GM12878 (cell line): ENCODE results near the gene CDC45.

Source experiments
- ATF3 ChIP-seq: IDR thresholded peaks from 2 replicates; pipeline ENCODE4 v1.6.1; 2011; ENCODE audit warnings: low read depth, mild to moderate bottlenecking, low read length, moderate library complexity, borderline replicate concordance; ENCODE audit errors: extremely low read depth
- BRCA1 ChIP-seq: IDR thresholded peaks from 2 replicates; pipeline ENCODE4 v1.6.1; 2011; ENCODE audit warnings: low read depth, low read length, improper control_type of control experiment
- CEBPB ChIP-seq, 2 experiments: fragments of 150-350 bp in 1 of 2; IDR thresholded peaks; 2 replicates each; pipeline ENCODE4 v1.6.1; 2012 to 2014; ENCODE audit warnings: low read depth in 2 of 2, low read length in 2 of 2, borderline replicate concordance in 1 of 2, inconsistent platforms in 1 of 2
- CHD2 ChIP-seq: IDR thresholded peaks from 2 replicates; pipeline ENCODE4 v1.6.1; 2011; ENCODE audit warnings: low read depth, low read length, improper control_type of control experiment, borderline replicate concordance
- CTCF ChIP-seq, 3 experiments: IDR thresholded peaks in 2 of 3; conservative IDR thresholded peaks in 1 of 3; 2 replicates each; pipeline ENCODE4 v1.5.1; 2011; ENCODE audit warnings: low read depth in 3 of 3, low read length in 3 of 3, mild to moderate bottlenecking in 3 of 3, control low read depth in 2 of 3, moderate library complexity in 2 of 3, inconsistent platforms in 1 of 3, mixed read lengths in 1 of 3; ENCODE audit not compliant: control insufficient read depth in 2 of 3, insufficient read depth in 1 of 3; ENCODE audit errors: extremely low read depth in 1 of 3
- EZH2 ChIP-seq: IDR thresholded peaks from 2 replicates; pipeline ENCODE4 v1.6.1; 2012; ENCODE audit warnings: low read depth, mild to moderate bottlenecking, control low read depth, inconsistent platforms, low read length, borderline replicate concordance; ENCODE audit not compliant: control insufficient read depth
- MAX ChIP-seq: IDR thresholded peaks from 2 replicates; pipeline ENCODE4 v1.6.1; 2012; ENCODE audit warnings: low read depth, low read length, improper control_type of control experiment
- POLR2A ChIP-seq: IDR thresholded peaks from 2 replicates; pipeline ENCODE4 v1.6.1; 2011; ENCODE audit warnings: low read depth, mild to moderate bottlenecking, low read length
- POLR2AphosphoS5 ChIP-seq: IDR thresholded peaks from 2 replicates; pipeline ENCODE4 v1.6.1; 2011; ENCODE audit warnings: mild to moderate bottlenecking, low read length, inconsistent platforms
- RAD21 ChIP-seq: IDR thresholded peaks from 2 replicates; pipeline ENCODE4 v1.6.1; 2011; ENCODE audit warnings: mild to moderate bottlenecking, low read depth, low read length, moderate library complexity; ENCODE audit not compliant: insufficient read depth
- ZBTB11 ChIP-seq: fragments of 450-650 bp; formaldehyde crosslinking; IDR thresholded peaks from 2 replicates; pipeline ENCODE4 v1.5.0; 2022; ENCODE audit warnings: mild to moderate bottlenecking, missing genetic modification characterization
- ZBTB33 ChIP-seq: fragments of 450-650 bp; IDR thresholded peaks from 2 replicates; pipeline ENCODE4 v1.6.1; 2017; ENCODE audit warnings: mild to moderate bottlenecking
- ZNF207 ChIP-seq: fragments of 450-650 bp; IDR thresholded peaks from 2 replicates; pipeline ENCODE4 v1.6.1; 2014; ENCODE audit warnings: antibody characterized with exemption, mild to moderate bottlenecking, borderline replicate concordance

GRCh38 chr22:19470010-19470409, 9.7 kb upstream of the CDC45 start:
- TF ChIP-seq POLR2A (no peak), POLR2AphosphoS5 (no peak), ZNF207 (no peak), CTCF (IDR thresholded peaks at IDR 0.05 in 2 of 3, conservative IDR thresholded peaks at IDR 0.05 in 1 of 3; ENCODE audit: control insufficient read depth in 2 of 3, extremely low read depth in 1 of 3, insufficient read depth in 1 of 3, low read depth in 3 of 3, low read length in 3 of 3) (no peak), RAD21 (no peak), MAX (no peak), ZBTB33 (no peak), CEBPB (IDR thresholded peaks at IDR 0.05; ENCODE audit: borderline replicate concordance in 1 of 2, low read depth in 2 of 2, low read length in 2 of 2) (no peak), EZH2 (no peak), CHD2 (no peak), ZBTB11 (CRISPR knock-in tag) (no peak), ATF3 (no peak), BRCA1 (no peak)
